Lung (tissue), 12 donors: ENCODE measurements around the gene PVALEF. TPM values are rescaled to one million over a fixed set of nuclear protein-coding genes. Genes with fewer than 3 reads are reported as not detected.

ENCODE experiments used
- ATAC-seq: fragments of 200-7000 bp; cut with Tn5 transposase; one replicate; pipeline ENCODE4 v1.9.1; 2020; ENCODE audit warnings: moderate number of reproducible peaks; ENCODE audit not compliant: insufficient read depth, low FRiP score
- DNase-seq, 3 donors: peaks; one replicate each; pipeline ENCODE4 v3.0.0-alpha.2; 2013 to 2017
- H3K27ac ChIP-seq, 2 donors: one replicate each; pipeline ENCODE4 v1.5.1; 2013; ENCODE audit warnings: mild to moderate bottlenecking in 2 of 2, moderate library complexity in 2 of 2, control low read depth in 1 of 2, inconsistent platforms in 1 of 2, low read depth in 1 of 2, low read length in 1 of 2
- H3K27me3 ChIP-seq, 3 donors: one replicate each; pipeline ENCODE4 v1.5.1; 2013; ENCODE audit warnings: low read length in 2 of 3; ENCODE audit not compliant: control insufficient read depth in 3 of 3, insufficient read depth in 3 of 3
- H3K36me3 ChIP-seq, 4 donors: one replicate each; pipeline ENCODE4 v1.5.1; 2013; ENCODE audit warnings: low read length in 4 of 4, mild to moderate bottlenecking in 1 of 4, moderate library complexity in 1 of 4; ENCODE audit not compliant: control insufficient read depth in 4 of 4, insufficient read depth in 4 of 4
- H3K4me1 ChIP-seq, 5 donors: one replicate each; pipeline ENCODE4 v1.5.1; 2013; ENCODE audit warnings: low read length in 5 of 5, mild to moderate bottlenecking in 2 of 5, moderate library complexity in 1 of 5; ENCODE audit not compliant: control insufficient read depth in 5 of 5, insufficient read depth in 5 of 5
- H3K4me3 ChIP-seq: one replicate; pipeline ENCODE4 v1.5.1; 2013; ENCODE audit warnings: mild to moderate bottlenecking, control low read depth, moderate library complexity
- H3K9ac ChIP-seq, 2 donors: one replicate each; pipeline ENCODE4 v1.5.1; 2013; ENCODE audit warnings: low read length in 2 of 2, control low read depth in 1 of 2; ENCODE audit not compliant: insufficient read depth in 1 of 2
- H3K9me3 ChIP-seq, 4 donors: one replicate each; pipeline ENCODE4 v1.5.1; 2013; ENCODE audit warnings: low read length in 3 of 4, mild to moderate bottlenecking in 1 of 4, moderate library complexity in 1 of 4; ENCODE audit not compliant: control insufficient read depth in 4 of 4, insufficient read depth in 3 of 4
- WGBS, 2 donors: extraction: QIAGEN DNeasy Blood & Tissue Kit; methylation state at CpG; one replicate each; pipeline ENCODE4 v1.1.7; 2013; 5-methylcytosine and 5-hydroxymethylcytosine counted together
- polyA plus RNA-seq, 2 donors: library from polyadenylated mRNA; stranded (reverse); fragments of 200-250 nt; gene quantifications; one replicate each; pipeline ENCODE4 v1.2.1, GENCODE V29; 2013
- total RNA-seq, 2 donors: library from RNA; depleted of rRNA in 1 of 2; stranded (reverse); fragments of >200 nt in 1 of 2; gene quantifications; one replicate each; pipeline ENCODE4 v1.2.1, GENCODE V29; 2014 to 2021
- TF ChIP-seq, protein P1 (sequence below): IDR thresholded peaks from 2 replicates; pipeline ENCODE4 v1.5.1; 2012; ENCODE audit warnings: mild to moderate bottlenecking; ENCODE audit errors: control extremely low read depth, extremely low read depth
- donor health status: control.
- donor health status: control.
- donor health status: Bipolar disorder and iron deficiency.
- donor health status: healthy.
- donor health status: DM: yes; HTN: yes; CAD: no.

The PVALEF gene
- total and polyA plus RNA-seq, 4 donors = not detected

- TF ChIP-seq, protein P1, sequence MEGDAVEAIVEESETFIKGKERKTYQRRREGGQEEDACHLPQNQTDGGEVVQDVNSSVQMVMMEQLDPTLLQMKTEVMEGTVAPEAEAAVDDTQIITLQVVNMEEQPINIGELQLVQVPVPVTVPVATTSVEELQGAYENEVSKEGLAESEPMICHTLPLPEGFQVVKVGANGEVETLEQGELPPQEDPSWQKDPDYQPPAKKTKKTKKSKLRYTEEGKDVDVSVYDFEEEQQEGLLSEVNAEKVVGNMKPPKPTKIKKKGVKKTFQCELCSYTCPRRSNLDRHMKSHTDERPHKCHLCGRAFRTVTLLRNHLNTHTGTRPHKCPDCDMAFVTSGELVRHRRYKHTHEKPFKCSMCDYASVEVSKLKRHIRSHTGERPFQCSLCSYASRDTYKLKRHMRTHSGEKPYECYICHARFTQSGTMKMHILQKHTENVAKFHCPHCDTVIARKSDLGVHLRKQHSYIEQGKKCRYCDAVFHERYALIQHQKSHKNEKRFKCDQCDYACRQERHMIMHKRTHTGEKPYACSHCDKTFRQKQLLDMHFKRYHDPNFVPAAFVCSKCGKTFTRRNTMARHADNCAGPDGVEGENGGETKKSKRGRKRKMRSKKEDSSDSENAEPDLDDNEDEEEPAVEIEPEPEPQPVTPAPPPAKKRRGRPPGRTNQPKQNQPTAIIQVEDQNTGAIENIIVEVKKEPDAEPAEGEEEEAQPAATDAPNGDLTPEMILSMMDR = no peak
- 89 to 91% methylated on average over 33 of the region's 33 CpGs for WGBS, 2 donors
- H3K9me3 ChIP-seq = no peaks in the 10 kb centered on the region
- peaks cover 0 to 9% (median 0%) of the 10 kb centered on the region in 5 donors for H3K4me1 ChIP-seq
- H3K27ac ChIP-seq = peak overlapping the region in 1 of 2 donors; percentile 30
- H3K36me3 ChIP-seq = peaks cover 0 to 65% (median 0%) of the 10 kb centered on the region in 4 donors
- ATAC-seq (no peak), DNase-seq (no peak)
- no peak overlapping the region for H3K9ac ChIP-seq
- H3K27me3 ChIP-seq = peaks cover 0 to 4% (median 3%) of the 10 kb centered on the region in 3 donors
- H3K4me3 ChIP-seq = no peak overlapping the region
Measured at GRCh38 chr17:81120149-81120484, 45.2 kb upstream of the PVALEF start.

DNA sequence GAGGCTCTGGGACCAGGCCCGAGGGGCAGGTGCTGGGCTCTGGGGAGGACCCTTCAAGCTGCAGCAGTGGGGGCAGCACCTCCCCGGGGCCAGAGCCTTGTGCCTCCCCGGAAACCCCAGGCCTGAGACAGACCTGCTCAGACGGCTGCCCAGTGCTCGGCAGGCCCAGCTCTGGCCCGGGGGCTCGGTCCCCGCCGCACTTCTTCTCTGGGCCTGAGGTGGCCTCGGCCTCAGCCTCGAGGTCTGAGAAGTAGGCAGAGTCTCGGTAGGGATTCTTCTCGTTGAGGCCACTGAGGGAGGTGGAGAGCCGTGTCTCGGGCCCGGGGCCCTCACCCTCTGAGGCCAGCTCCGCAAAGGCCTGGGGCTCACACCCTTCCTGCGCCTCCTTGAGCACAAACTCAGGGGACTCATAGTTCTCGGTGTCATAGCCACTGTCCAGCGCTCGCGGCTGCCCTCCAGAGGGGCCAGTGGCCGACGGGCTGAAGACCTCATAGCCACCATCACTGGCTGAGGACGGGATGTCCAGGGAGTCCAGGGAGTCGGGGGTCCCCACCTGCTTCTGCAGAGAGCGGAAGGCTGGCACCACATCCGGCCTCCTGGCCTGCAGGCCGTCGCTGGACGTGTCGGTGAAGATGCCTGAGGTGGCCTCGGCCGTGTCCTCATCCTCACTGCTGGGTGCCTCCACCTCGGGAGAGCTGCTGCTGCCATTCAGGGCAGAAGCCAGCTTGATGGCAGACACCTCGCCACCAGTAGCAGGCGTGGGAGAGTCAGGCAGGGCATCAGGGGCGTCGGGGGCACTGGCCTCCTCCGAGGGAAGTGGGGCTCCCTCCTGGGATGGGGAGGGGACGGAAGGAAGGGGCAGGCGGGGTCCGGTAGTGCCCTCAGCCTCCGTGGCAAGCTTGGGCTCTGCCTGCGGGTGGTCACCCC lies 44.3 kb upstream of the PVALEF start:
- ATAC-seq = no peak
- Histone ChIP-seq H3K9me3 (no peaks in the 10 kb centered on the region), H3K4me1 (peaks cover 0 to 9% (median 0%) of the 10 kb centered on the region in 5 donors), H3K4me3 (no peak overlapping the region), H3K9ac (no peak overlapping the region), H3K27me3 (peaks cover 0 to 4% (median 3%) of the 10 kb centered on the region in 3 donors), H3K36me3 (peaks cover 0 to 61% (median 0%) of the 10 kb centered on the region in 4 donors), H3K27ac (peak overlapping the region in 1 of 2 donors; percentile 15)
- DNase-seq = no peak
- WGBS, 2 donors = 86 to 88% methylated on average over 40 to 45 of the region's 45 CpGs
- TF ChIP-seq, protein P1 = no peak

DNA sequence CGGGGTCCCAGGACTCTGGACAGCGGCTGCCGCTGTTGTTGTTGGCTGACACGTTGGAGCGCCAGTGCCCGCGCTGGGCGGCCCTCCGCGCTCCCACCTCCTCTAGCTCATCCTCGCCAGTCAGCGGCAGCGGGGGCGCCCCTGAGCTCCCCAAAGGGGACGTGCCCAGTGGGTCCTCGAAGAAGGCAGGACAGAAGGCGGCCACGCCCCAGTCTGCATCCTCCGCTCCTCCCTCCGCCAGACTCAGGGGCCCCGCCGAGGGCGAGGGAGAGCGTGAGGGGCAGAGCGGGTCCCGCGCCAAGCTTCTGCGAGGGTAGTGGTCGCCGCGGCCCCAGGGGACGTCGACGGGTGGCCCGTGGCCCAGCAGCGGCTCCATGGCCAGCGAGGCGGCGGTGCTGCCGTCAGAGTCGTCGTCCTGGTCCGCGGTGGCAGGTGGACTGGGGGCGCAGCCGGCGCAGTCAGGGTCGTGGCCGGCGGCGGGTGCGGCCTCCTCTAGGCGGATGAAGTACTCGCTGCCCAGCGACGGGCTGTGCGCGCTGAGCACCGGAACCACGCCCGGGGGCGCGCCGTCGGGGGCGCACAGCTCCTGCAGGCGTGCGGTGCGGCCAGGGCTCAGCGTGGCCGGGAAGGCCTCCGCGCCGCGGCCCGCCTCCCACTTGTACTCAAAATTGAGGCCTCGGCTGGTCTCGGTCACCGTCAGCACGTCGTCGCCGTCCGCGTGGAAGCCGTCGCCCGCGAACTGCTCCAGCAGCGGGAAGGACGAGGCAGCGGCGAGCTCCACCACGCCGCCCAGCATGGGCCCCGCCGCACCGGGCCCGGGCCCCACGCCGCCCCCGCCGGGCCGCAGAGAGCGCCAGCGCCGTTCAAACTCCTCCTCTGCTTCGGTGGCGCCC lies 43.2 kb upstream of the PVALEF start:
- 78 to 82% methylated on average over 96 to 109 of the region's 109 CpGs for WGBS, 2 donors
- Histone ChIP-seq H3K4me3 (no peak overlapping the region), H3K27me3 (peaks cover 0 to 4% (median 3%) of the 10 kb centered on the region in 3 donors), H3K36me3 (peaks cover 0 to 58% (median 0%) of the 10 kb centered on the region in 4 donors), H3K27ac (no peak overlapping the region), H3K4me1 (peaks cover 0 to 9% (median 0%) of the 10 kb centered on the region in 5 donors), H3K9ac (no peak overlapping the region), H3K9me3 (no peaks in the 10 kb centered on the region)
- DNase-seq = no peak
- TF ChIP-seq, protein P1 = no peak
- ATAC-seq = no peak
